GM12891 (cell line): ENCODE data around the gene PPP1R14C.

ENCODE experiments used
- DNase-seq: peaks from one replicate; pipeline ENCODE4 v3.0.0; 2011; ENCODE audit warnings: low spot score; ENCODE audit not compliant: insufficient read length
- FAIRE-seq: peaks from 2 replicates; lab custom pipeline; 2011; peaks lifted over from hg19 to GRCh38; lab: Jason Lieb, UNC
- PAX5 ChIP-seq: IDR thresholded peaks from 2 replicates; pipeline ENCODE4 v1.6.1; 2011; ENCODE audit warnings: low read length, moderate library complexity, mild to moderate bottlenecking; ENCODE audit not compliant: insufficient read depth, severe bottlenecking
- POLR2A ChIP-seq: IDR thresholded peaks from 2 replicates; pipeline ENCODE4 v1.6.1; 2011; ENCODE audit warnings: low read depth, low read length, control low read depth
- POLR2AphosphoS5 ChIP-seq: IDR thresholded peaks from 2 replicates; pipeline ENCODE4 v1.6.1; 2011; ENCODE audit warnings: low read depth, low read length, control low read depth
- POU2F2 ChIP-seq: IDR thresholded peaks from 2 replicates; pipeline ENCODE4 v1.6.1; 2011; ENCODE audit warnings: low read depth, mild to moderate bottlenecking, control low read depth, low read length, moderate library complexity
- SPI1 ChIP-seq: IDR thresholded peaks from 2 replicates; pipeline ENCODE4 v1.6.1; 2011; ENCODE audit warnings: low read depth, low read length, control low read depth
- TAF1 ChIP-seq: IDR thresholded peaks from 2 replicates; pipeline ENCODE4 v1.6.1; 2011; ENCODE audit warnings: low read depth, low read length, control low read depth

Gene PPP1R14C

DNA sequence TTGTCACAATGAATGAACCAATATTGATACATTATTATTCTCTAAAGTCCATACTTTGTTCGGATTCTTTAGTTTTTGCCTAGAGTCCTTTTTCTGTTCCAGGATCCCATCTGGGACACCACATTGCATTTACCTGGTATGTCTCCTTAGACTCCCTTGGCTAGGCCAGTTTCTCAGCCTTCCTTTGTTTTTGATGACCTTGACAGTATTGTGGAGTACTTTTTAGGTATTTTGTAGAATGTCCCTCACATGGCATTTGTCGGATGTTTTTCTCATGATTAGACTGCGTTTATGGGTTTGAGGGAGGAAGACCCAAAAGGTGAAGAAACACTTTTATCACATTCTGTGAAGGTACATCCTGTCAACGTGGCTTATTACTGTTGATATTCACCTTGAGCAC, 16.9 kb downstream of the PPP1R14C start:
- FAIRE-seq (no peak), DNase-seq (no peak)
- TF ChIP-seq POLR2AphosphoS5 (no peak), POLR2A (no peak), PAX5 (no peak), SPI1 (no peak), POU2F2 (no peak), TAF1 (no peak)

GRCh38 chr6:150163970-150164369, 21.1 kb downstream of the PPP1R14C start:
- no peak for DNase-seq
- no peak for FAIRE-seq
- no peak for TF ChIP-seq PAX5
- no peak for TF ChIP-seq TAF1
- TF ChIP-seq POU2F2: no peak
- TF ChIP-seq POLR2AphosphoS5: no peak
- no peak for TF ChIP-seq SPI1
- TF ChIP-seq POLR2A: no peak

- DNase-seq (no peak), FAIRE-seq (no peak)
- TF ChIP-seq POLR2A (no peak), TAF1 (no peak), PAX5 (no peak), SPI1 (no peak), POLR2AphosphoS5 (no peak), POU2F2 (no peak)
Measured at GRCh38 chr6:150165020-150165702, 22.3 kb downstream of the PPP1R14C start.

DNA sequence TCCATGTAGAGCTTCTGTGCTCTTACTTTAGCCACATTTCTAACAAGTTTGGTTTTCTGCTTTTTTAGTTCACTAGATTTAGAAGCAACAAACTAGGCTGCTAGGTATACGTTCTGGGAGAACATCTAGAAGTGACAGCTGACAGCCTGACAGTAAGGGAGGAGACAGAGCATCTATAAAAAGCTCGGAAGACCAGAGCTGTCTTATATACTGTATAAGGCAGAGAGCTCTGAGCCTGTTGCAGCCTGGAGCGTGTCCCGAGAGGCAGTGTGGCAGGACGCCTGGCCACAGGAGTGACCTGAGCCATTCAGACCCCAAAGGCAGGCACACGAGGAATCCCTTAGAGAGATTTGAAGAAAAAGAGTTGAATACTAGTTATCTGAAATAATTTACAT, 24.6 kb downstream of the PPP1R14C start:
- TF ChIP-seq POLR2AphosphoS5 (no peak), PAX5 (no peak)
- no peak for DNase-seq
- no peak for FAIRE-seq

GRCh38 chr6:150169181-150169580, 26.3 kb downstream of the PPP1R14C start:
- no peak for DNase-seq
- no peak for FAIRE-seq
- TF ChIP-seq TAF1 (no peak), SPI1 (no peak), PAX5 (no peak), POLR2A (no peak), POLR2AphosphoS5 (no peak)

DNA sequence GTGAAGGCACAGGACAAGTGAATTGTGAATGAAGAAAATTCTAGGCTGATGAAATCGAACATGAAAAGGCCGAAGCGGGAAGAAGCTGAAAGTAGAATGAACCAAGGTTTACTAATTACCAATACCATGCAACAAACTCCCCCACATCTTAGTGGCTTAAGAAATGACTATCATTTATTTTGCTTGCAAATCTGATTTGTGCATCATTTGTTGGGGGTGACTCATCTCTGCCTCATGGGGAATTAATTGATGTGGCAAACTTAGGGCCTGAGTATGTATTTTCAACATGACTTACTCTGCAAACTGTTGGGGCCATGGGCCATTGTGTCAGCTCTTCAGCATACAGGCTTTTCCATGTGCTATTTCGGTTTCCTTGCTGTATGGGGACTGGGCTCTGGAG, 26.8 kb downstream of the PPP1R14C start:
- no peak for TF ChIP-seq POU2F2
- TF ChIP-seq POLR2AphosphoS5: no peak
- TF ChIP-seq SPI1: no peak
- TF ChIP-seq TAF1: no peak
- TF ChIP-seq PAX5: no peak
- TF ChIP-seq POLR2A: no peak
- FAIRE-seq (no peak), DNase-seq (no peak)

DNA sequence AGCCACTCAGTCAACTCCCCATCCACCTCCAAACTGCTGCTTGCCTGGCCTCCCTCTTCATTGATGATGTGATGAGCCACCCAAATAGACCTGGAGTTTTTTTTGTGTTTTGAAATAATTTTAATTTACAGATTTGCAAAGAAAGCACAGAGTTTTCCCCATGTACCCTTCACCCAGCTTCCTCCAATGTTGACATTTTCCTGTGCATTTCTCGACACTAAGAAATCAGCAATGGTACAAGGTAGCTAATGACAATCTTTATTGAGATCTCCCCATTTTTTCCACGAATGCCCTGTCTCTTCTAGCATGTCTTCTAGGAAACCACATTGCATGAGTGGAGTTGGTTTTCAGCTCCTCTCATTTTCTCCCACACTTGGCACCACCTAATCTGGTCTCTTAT, 30.1 kb downstream of the PPP1R14C start:
- FAIRE-seq: no peak
- TF ChIP-seq POLR2A: no peak
- no peak for TF ChIP-seq PAX5
- TF ChIP-seq POU2F2: no peak
- no peak for TF ChIP-seq POLR2AphosphoS5
- TF ChIP-seq TAF1: no peak
- TF ChIP-seq SPI1: no peak
- no peak for DNase-seq

GRCh38 chr6:150175586-150176151, 32.8 kb downstream of the PPP1R14C start:
- no peak for DNase-seq
- TF ChIP-seq PAX5: no peak
- FAIRE-seq: no peak

DNA sequence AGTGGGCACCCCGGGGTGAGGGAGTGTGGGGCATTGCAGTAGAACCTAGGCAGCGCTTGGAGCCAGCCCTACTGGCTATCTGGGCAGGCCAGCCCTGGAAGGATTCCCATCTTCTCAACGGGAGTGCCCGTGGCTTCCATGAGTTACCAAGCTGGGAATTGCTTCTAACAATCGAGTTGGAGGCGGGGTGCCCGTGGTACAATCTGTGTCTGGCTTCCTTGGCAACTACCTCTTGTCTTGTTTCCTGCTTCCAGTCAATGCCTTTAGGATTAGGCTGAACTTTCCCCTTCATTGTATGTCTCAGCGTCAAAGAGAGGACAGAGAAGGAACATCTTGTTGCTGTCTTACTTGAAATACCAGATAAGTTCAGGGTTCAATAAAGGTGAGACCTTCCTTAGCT, 33.3 kb downstream of the PPP1R14C start:
- TF ChIP-seq POLR2A (no peak), POU2F2 (no peak), TAF1 (no peak), PAX5 (no peak), POLR2AphosphoS5 (no peak), SPI1 (no peak)
- FAIRE-seq (no peak), DNase-seq (no peak)

GRCh38 chr6:150176659-150177058, 33.8 kb downstream of the PPP1R14C start:
- FAIRE-seq (no peak), DNase-seq (no peak)
- TF ChIP-seq PAX5 (no peak), POLR2AphosphoS5 (no peak), SPI1 (no peak), POU2F2 (no peak), POLR2A (no peak), TAF1 (no peak)
